Central memory CD8-positive, alpha-beta T cell (primary cell): ENCODE measurements around the gene LIPC.

Source experiments
- ATAC-seq: fragments of 150-1000 bp; cut with Tn5 transposase; replicated peaks from 2 replicates; pipeline ENCODE4 v1.10.0; 2022; ENCODE audit warnings: mild to moderate bottlenecking, moderate FRiP score, moderate number of reproducible peaks; ENCODE audit not compliant: poor library complexity, severe bottlenecking; ENCODE audit errors: extremely low read depth
- DNase-seq, 2 donors: peaks; one replicate each; pipeline ENCODE4 v3.0.0; 2021; ENCODE audit warnings: low spot score in 2 of 2
- H3K27ac Mint-ChIP-seq: one replicate; pipeline ENCODE4 v1.8.0; 2022; ENCODE audit warnings: low read depth, mild to moderate bottlenecking, moderate library complexity, mixed read lengths
- H3K27me3 Mint-ChIP-seq: one replicate; pipeline ENCODE4 v1.8.0; 2022; ENCODE audit warnings: mixed read lengths
- H3K36me3 Mint-ChIP-seq: one replicate; pipeline ENCODE4 v1.8.0; 2022; ENCODE audit warnings: mild to moderate bottlenecking, moderate library complexity, mixed read lengths; ENCODE audit not compliant: insufficient read depth
- H3K4me1 Mint-ChIP-seq: one replicate; pipeline ENCODE4 v1.8.0; 2022; ENCODE audit warnings: mixed read lengths
- H3K4me3 Mint-ChIP-seq: one replicate; pipeline ENCODE4 v1.8.0; 2022; ENCODE audit warnings: mild to moderate bottlenecking, moderate library complexity, mixed read lengths
- H3K9me3 Mint-ChIP-seq: one replicate; pipeline ENCODE4 v1.8.0; 2022; ENCODE audit warnings: mixed read lengths

LIPC gene

GRCh38 chr15:58503139-58504027 is 71.6 kb downstream of the LIPC start:
- H3K4me3 Mint-ChIP-seq: no peak overlapping the region

GRCh38 chr15:58504674-58505234 is 73.0 kb downstream of the LIPC start:
- no peaks in the 10 kb centered on the region for H3K36me3 Mint-ChIP-seq
- H3K27ac Mint-ChIP-seq: no peak overlapping the region
- no peaks in the 10 kb centered on the region for H3K27me3 Mint-ChIP-seq

More at GRCh38 chr15:58503139-58504027, 71.6 kb downstream of the LIPC start:
- peaks cover 27% of the 10 kb centered on the region for H3K4me1 Mint-ChIP-seq
- no peaks in the 10 kb centered on the region for H3K27me3 Mint-ChIP-seq
- H3K9me3 Mint-ChIP-seq: no peaks in the 10 kb centered on the region
- ATAC-seq: no peak
- H3K27ac Mint-ChIP-seq: no peak overlapping the region
- DNase-seq: no peak
- no peaks in the 10 kb centered on the region for H3K36me3 Mint-ChIP-seq

GRCh38 chr15:58505581-58505980 is 73.8 kb downstream of the LIPC start:
- no peak for DNase-seq
- Mint-ChIP-seq H3K4me1 (peaks cover 26% of the 10 kb centered on the region), H3K9me3 (no peaks in the 10 kb centered on the region), H3K4me3 (no peak overlapping the region), H3K27me3 (no peaks in the 10 kb centered on the region), H3K36me3 (no peaks in the 10 kb centered on the region), H3K27ac (peak overlapping the region; percentile 42)
- ATAC-seq: no peak

More at GRCh38 chr15:58504674-58505234, 73.0 kb downstream of the LIPC start:
- Mint-ChIP-seq H3K4me1 (peaks cover 27% of the 10 kb centered on the region), H3K9me3 (no peaks in the 10 kb centered on the region), H3K4me3 (no peak overlapping the region)
- ATAC-seq (no peak), DNase-seq (no peak)

GRCh38 chr15:58506064-58506490 is 74.3 kb downstream of the LIPC start:
- ATAC-seq (no peak), DNase-seq (no peak)
- peaks cover 21% of the 10 kb centered on the region for H3K4me1 Mint-ChIP-seq
- no peaks in the 10 kb centered on the region for H3K36me3 Mint-ChIP-seq
- H3K9me3 Mint-ChIP-seq: no peaks in the 10 kb centered on the region
- no peak overlapping the region for H3K4me3 Mint-ChIP-seq
- no peaks in the 10 kb centered on the region for H3K27me3 Mint-ChIP-seq
- H3K27ac Mint-ChIP-seq: peak overlapping the region; percentile 42

- no peak for ATAC-seq
These were observed 75.2 kb downstream of the LIPC start for GRCh38 chr15:58506783-58507668.

GRCh38 chr15:58509556-58509955 is 77.8 kb downstream of the LIPC start:
- ATAC-seq: no peak

More at GRCh38 chr15:58506783-58507668, 75.2 kb downstream of the LIPC start:
- no peak for DNase-seq
- Mint-ChIP-seq H3K9me3 (no peaks in the 10 kb centered on the region), H3K36me3 (no peaks in the 10 kb centered on the region), H3K4me1 (peaks cover 19% of the 10 kb centered on the region), H3K27ac (peak overlapping the region; percentile 42), H3K27me3 (no peaks in the 10 kb centered on the region), H3K4me3 (no peak overlapping the region)

GRCh38 chr15:58510715-58511598 is 79.2 kb downstream of the LIPC start:
- Mint-ChIP-seq H3K27ac (no peak overlapping the region), H3K4me1 (peaks cover 33% of the 10 kb centered on the region), H3K4me3 (no peak overlapping the region), H3K27me3 (no peaks in the 10 kb centered on the region), H3K36me3 (peaks cover 3% of the 10 kb centered on the region), H3K9me3 (no peaks in the 10 kb centered on the region)
- ATAC-seq (no peak), DNase-seq (no peak)

More at GRCh38 chr15:58509556-58509955, 77.8 kb downstream of the LIPC start:
- no peaks in the 10 kb centered on the region for H3K36me3 Mint-ChIP-seq
- H3K27ac Mint-ChIP-seq: no peak overlapping the region
- H3K27me3 Mint-ChIP-seq: no peaks in the 10 kb centered on the region
- DNase-seq: no peak
- H3K4me3 Mint-ChIP-seq: no peak overlapping the region
- H3K4me1 Mint-ChIP-seq: peaks cover 29% of the 10 kb centered on the region
- H3K9me3 Mint-ChIP-seq: no peaks in the 10 kb centered on the region

- no peak overlapping the region for H3K4me3 Mint-ChIP-seq
- DNase-seq (no peak), ATAC-seq (no peak)
- H3K9me3 Mint-ChIP-seq: no peaks in the 10 kb centered on the region
- H3K36me3 Mint-ChIP-seq: peaks cover 4% of the 10 kb centered on the region
- peaks cover 33% of the 10 kb centered on the region for H3K4me1 Mint-ChIP-seq
- no peaks in the 10 kb centered on the region for H3K27me3 Mint-ChIP-seq
- H3K27ac Mint-ChIP-seq: no peak overlapping the region
These were observed 79.8 kb downstream of the LIPC start for GRCh38 chr15:58511599-58511987.

GRCh38 chr15:58512522-58512921 is 80.7 kb downstream of the LIPC start:
- peaks cover 36% of the 10 kb centered on the region for H3K4me1 Mint-ChIP-seq
- ATAC-seq (no peak), DNase-seq (no peak)
- no peaks in the 10 kb centered on the region for H3K9me3 Mint-ChIP-seq
- H3K27me3 Mint-ChIP-seq: no peaks in the 10 kb centered on the region
- no peak overlapping the region for H3K27ac Mint-ChIP-seq
- no peak overlapping the region for H3K4me3 Mint-ChIP-seq
- H3K36me3 Mint-ChIP-seq: peaks cover 6% of the 10 kb centered on the region

- H3K4me3 Mint-ChIP-seq: no peak overlapping the region
- ATAC-seq (no peak), DNase-seq (no peak)
- H3K9me3 Mint-ChIP-seq: no peaks in the 10 kb centered on the region
- H3K36me3 Mint-ChIP-seq: peaks cover 6% of the 10 kb centered on the region
- no peak overlapping the region for H3K27ac Mint-ChIP-seq
- H3K4me1 Mint-ChIP-seq: peaks cover 41% of the 10 kb centered on the region
- H3K27me3 Mint-ChIP-seq: no peaks in the 10 kb centered on the region
These were observed 81.2 kb downstream of the LIPC start for GRCh38 chr15:58513008-58513407.

- no peaks in the 10 kb centered on the region for H3K9me3 Mint-ChIP-seq
- DNase-seq (no peak), ATAC-seq (no peak)
- H3K36me3 Mint-ChIP-seq: peaks cover 8% of the 10 kb centered on the region
- H3K4me3 Mint-ChIP-seq: no peak overlapping the region
- no peak overlapping the region for H3K27ac Mint-ChIP-seq
- peaks cover 49% of the 10 kb centered on the region for H3K4me1 Mint-ChIP-seq
- H3K27me3 Mint-ChIP-seq: no peaks in the 10 kb centered on the region
These were observed 82.0 kb downstream of the LIPC start for GRCh38 chr15:58513726-58514336.
